Loucy (cell line): ENCODE results near the gene KCNK3.

ENCODE experiments used
- EZH2phosphoT487 ChIP-seq: fragments of 200-600 bp; IDR thresholded peaks from 2 replicates; pipeline ENCODE4 v1.6.1; 2018; ENCODE audit warnings: antibody characterized with exemption, mild to moderate bottlenecking, moderate library complexity, borderline replicate concordance
- TF ChIP-seq, protein P1 (sequence below): fragments of 200-600 bp; sonication (generic); conservative IDR thresholded peaks from 2 replicates; pipeline ENCODE4 v1.5.1; 2014; ENCODE audit warnings: mild to moderate bottlenecking, antibody characterized with exemption, low read length

DNA sequence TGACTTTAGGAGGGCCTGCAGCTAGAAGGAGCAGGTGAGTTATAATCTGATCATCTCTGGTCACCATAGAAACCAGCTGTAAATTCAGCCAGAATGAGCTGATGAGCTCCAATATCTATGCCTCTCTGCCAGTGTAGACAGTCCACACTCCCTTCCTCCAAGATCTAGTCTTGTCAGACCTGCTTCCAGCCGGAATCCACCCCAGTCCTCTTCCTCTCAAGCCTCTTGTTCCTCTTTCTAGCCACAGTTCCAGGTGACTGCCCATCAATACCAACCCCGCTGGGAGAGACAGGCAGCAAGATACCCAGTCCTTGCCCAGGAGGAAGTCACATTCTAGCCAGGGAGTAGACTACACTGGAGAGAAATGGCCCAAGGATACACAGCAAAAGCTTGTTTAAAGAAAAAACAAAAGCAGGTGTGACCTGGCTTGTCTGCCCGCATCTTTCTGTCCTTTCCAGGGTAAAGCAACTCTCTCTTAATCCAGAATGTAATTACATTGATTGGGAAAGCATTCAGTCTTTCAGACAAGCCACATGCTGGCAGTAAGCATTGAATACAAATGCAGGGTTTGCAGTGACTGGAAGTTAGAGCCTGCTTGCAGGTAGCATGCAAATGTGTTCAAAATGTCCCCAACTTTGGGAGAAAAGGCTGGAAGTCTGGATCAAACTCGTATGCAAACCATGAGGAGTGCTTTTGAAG lies 62.6 kb downstream of the KCNK3 start:
- TF ChIP-seq, protein P1, sequence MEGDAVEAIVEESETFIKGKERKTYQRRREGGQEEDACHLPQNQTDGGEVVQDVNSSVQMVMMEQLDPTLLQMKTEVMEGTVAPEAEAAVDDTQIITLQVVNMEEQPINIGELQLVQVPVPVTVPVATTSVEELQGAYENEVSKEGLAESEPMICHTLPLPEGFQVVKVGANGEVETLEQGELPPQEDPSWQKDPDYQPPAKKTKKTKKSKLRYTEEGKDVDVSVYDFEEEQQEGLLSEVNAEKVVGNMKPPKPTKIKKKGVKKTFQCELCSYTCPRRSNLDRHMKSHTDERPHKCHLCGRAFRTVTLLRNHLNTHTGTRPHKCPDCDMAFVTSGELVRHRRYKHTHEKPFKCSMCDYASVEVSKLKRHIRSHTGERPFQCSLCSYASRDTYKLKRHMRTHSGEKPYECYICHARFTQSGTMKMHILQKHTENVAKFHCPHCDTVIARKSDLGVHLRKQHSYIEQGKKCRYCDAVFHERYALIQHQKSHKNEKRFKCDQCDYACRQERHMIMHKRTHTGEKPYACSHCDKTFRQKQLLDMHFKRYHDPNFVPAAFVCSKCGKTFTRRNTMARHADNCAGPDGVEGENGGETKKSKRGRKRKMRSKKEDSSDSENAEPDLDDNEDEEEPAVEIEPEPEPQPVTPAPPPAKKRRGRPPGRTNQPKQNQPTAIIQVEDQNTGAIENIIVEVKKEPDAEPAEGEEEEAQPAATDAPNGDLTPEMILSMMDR: no peak
- no peak for TF ChIP-seq EZH2phosphoT487
